Spleen (tissue), 11 donors: ENCODE results near the gene PLEKHM3. TPM values are rescaled to one million over a fixed set of nuclear protein-coding genes. Genes with fewer than 3 reads are reported as not detected.

Experiments
- DNase-seq: peaks from one replicate; pipeline ENCODE4 v3.0.0-alpha.2; 2020
- H3K27ac ChIP-seq, 8 donors: fragments of 200-600 bp; sonication (generic) in 7 of 8; 1 replicate in 4 of 8; 2 replicates in 4 of 8; pipeline versions ENCODE4 v1.5.0 to v1.8.0; 2016 to 2021; ENCODE audit warnings: inconsistent platforms in 4 of 8, mild to moderate bottlenecking in 4 of 8, moderate library complexity in 1 of 8
- H3K27me3 ChIP-seq, 7 donors: fragments of 200-600 bp; sonication (generic) in 6 of 7; replicated peaks in 1 of 7; 1 replicate in 4 of 7; 2 replicates in 3 of 7; pipeline versions ENCODE4 v1.5.0 to v1.8.0; 2016 to 2021; ENCODE audit warnings: inconsistent platforms in 3 of 7, mild to moderate bottlenecking in 1 of 7
- H3K36me3 ChIP-seq, 6 donors: fragments of 200-600 bp; sonication (generic) in 5 of 6; 1 replicate in 4 of 6; 2 replicates in 2 of 6; pipeline versions ENCODE4 v1.5.0 to v1.8.0; 2016 to 2021; ENCODE audit warnings: inconsistent platforms in 2 of 6
- H3K4me1 ChIP-seq, 6 donors: fragments of 200-600 bp; sonication (generic) in 5 of 6; 1 replicate in 3 of 6; 2 replicates in 3 of 6; pipeline versions ENCODE4 v1.5.0 to v1.8.0; 2016 to 2021; ENCODE audit warnings: inconsistent platforms in 3 of 6
- H3K4me3 ChIP-seq, 8 donors: fragments of 200-600 bp; sonication (generic) in 7 of 8; 1 replicate in 4 of 8; 2 replicates in 4 of 8; pipeline versions ENCODE4 v1.5.0 to v1.8.0; 2016 to 2021; ENCODE audit warnings: inconsistent platforms in 4 of 8, mild to moderate bottlenecking in 4 of 8, moderate library complexity in 2 of 8
- H3K9me3 ChIP-seq, 8 donors: fragments of 200-600 bp; sonication (generic) in 7 of 8; 1 replicate in 4 of 8; 2 replicates in 4 of 8; pipeline versions ENCODE4 v1.5.0 to v1.8.0; 2016 to 2021; ENCODE audit warnings: inconsistent platforms in 4 of 8
- POLR2A ChIP-seq, 3 donors: fragments of 450-650 bp; IDR thresholded peaks; one replicate each; pipeline ENCODE4 v1.5.1; 2017; ENCODE audit warnings: antibody characterized with exemption in 3 of 3, mild to moderate bottlenecking in 1 of 3
- POLR2AphosphoS5 ChIP-seq, 3 donors: sonication (generic); formaldehyde crosslinking; IDR thresholded peaks; one replicate each; pipeline ENCODE4 v1.5.1; 2017; ENCODE audit warnings: antibody characterized with exemption in 3 of 3
- WGBS, 5 donors: extraction: QIAGEN DNeasy Blood & Tissue Kit in 3 of 5; methylation state at CpG; one replicate each; pipeline versions ENCODE4 v1.1.5 to v1.1.7; 2013 to 2018; 5-methylcytosine and 5-hydroxymethylcytosine counted together
- intact Hi-C: fragments of 100-400 bp; cut with DNase I; formaldehyde crosslinking; loops from one replicate; pipeline ENCODE4 v1.15.0; 2023; ENCODE audit warnings: low total_unique reads
- polyA plus RNA-seq, 3 donors: library from polyadenylated mRNA; stranded (reverse); fragments of 200-250 nt; gene quantifications; one replicate each; pipeline ENCODE4 v1.2.1, GENCODE V29; 2013
- total RNA-seq, 7 donors: library from RNA; depleted of rRNA in 3 of 7; stranded (reverse); fragments of >200 nt in 3 of 7; fragmentation: NEBNext Ultra II Directional in 4 of 7; extraction: Animal tissue kit (Norgen Biotek cat#: 25700) in 4 of 7; gene quantifications; one replicate each; pipeline versions ENCODE4 v1.1.0 to v1.2.1, GENCODE V29; 2016 to 2021
- TF ChIP-seq, protein P1 (sequence below), 11 experiments: fragments of 200-600 bp in 7 of 11; fragments of 450-650 bp in 4 of 11; sonication (generic) in 4 of 11; IDR thresholded peaks in 8 of 11; conservative IDR thresholded peaks in 3 of 11; 1 replicate in 7 of 11; 2 replicates in 4 of 11; pipeline versions ENCODE4 v1.4.0 to v1.8.0; 2016 to 2021; ENCODE audit warnings: antibody characterized with exemption in 11 of 11, inconsistent platforms in 4 of 11, mild to moderate bottlenecking in 1 of 11
- donor health status: healthy with polysubstance abuse.
- donor health status: DM: no; HTN: no; CAD: no; lungs with moderate emphysema.
- donor health status: DM: no; HTN: no; CAD: no.
- donor health status: Bipolar disorder and iron deficiency.
- donor health status: healthy.
- donor health status: DM: no; HTN: no; CAD: no.
- donor health status: DM: yes; HTN: yes; CAD: no.

PLEKHM3 gene
- total and polyA plus RNA-seq, 10 donors: 2.4 to 24.3 (median 18.3) TPM

GRCh38 chr2:207970147-207970825 lies 55.0 kb downstream of the PLEKHM3 start:
- TF ChIP-seq POLR2A (IDR thresholded peaks at IDR 0.05) (no peak), POLR2AphosphoS5 (IDR thresholded peaks at IDR 0.05) (no peak)
- TF ChIP-seq, protein P1, sequence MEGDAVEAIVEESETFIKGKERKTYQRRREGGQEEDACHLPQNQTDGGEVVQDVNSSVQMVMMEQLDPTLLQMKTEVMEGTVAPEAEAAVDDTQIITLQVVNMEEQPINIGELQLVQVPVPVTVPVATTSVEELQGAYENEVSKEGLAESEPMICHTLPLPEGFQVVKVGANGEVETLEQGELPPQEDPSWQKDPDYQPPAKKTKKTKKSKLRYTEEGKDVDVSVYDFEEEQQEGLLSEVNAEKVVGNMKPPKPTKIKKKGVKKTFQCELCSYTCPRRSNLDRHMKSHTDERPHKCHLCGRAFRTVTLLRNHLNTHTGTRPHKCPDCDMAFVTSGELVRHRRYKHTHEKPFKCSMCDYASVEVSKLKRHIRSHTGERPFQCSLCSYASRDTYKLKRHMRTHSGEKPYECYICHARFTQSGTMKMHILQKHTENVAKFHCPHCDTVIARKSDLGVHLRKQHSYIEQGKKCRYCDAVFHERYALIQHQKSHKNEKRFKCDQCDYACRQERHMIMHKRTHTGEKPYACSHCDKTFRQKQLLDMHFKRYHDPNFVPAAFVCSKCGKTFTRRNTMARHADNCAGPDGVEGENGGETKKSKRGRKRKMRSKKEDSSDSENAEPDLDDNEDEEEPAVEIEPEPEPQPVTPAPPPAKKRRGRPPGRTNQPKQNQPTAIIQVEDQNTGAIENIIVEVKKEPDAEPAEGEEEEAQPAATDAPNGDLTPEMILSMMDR (IDR thresholded peaks at IDR 0.05 in 8 of 11, conservative IDR thresholded peaks at IDR 0.05 in 3 of 11): no peak
- Histone ChIP-seq H3K4me3 (no peak overlapping the region), H3K27ac (no peak overlapping the region), H3K9me3 (no peaks in the 10 kb centered on the region), H3K36me3 (no peaks in the 10 kb centered on the region), H3K4me1 (peaks cover 0 to 36% (median 12%) of the 10 kb centered on the region in 6 donors), H3K27me3 (no peaks in the 10 kb centered on the region)
- intact Hi-C loops: no loop called here
- no peak for DNase-seq
- 57 to 74% (median 64%) methylated on average over 3 of the region's 3 CpGs for WGBS, 5 donors

DNA sequence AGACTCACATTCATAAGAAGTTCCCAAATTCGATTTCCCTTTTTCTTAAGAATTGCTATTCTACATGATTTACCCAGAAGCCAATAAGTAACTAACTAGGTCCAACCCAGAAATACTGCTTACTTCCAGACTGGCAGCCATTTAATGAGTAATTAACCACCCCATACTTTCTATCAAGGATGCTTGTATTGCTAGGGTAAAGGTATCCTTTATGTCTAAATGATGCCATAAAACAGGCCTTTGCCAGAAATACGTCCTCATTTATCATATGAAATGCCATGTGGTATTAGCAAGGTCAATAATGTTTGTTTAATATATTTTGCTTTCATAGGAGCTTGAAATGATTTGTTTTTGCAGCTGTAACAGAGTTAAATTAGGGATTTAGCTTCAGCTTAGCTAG lies 56.1 kb downstream of the PLEKHM3 start:
- WGBS, 5 donors: 81 to 93% (median 87%) methylated on average over 2 of the region's 2 CpGs
- peaks cover 0 to 31% (median 11%) of the 10 kb centered on the region in 6 donors for H3K4me1 ChIP-seq
- no peak overlapping the region for H3K4me3 ChIP-seq
- TF ChIP-seq POLR2AphosphoS5 (IDR thresholded peaks at IDR 0.05) (no peak), POLR2A (IDR thresholded peaks at IDR 0.05) (no peak)
- TF ChIP-seq, protein P1 (IDR thresholded peaks at IDR 0.05 in 8 of 11, conservative IDR thresholded peaks at IDR 0.05 in 3 of 11): no peak
- H3K9me3 ChIP-seq: no peaks in the 10 kb centered on the region
- intact Hi-C loops: no loop called here
- no peaks in the 10 kb centered on the region for H3K36me3 ChIP-seq
- DNase-seq: no peak
- H3K27ac ChIP-seq: no peak overlapping the region
- no peaks in the 10 kb centered on the region for H3K27me3 ChIP-seq

DNA sequence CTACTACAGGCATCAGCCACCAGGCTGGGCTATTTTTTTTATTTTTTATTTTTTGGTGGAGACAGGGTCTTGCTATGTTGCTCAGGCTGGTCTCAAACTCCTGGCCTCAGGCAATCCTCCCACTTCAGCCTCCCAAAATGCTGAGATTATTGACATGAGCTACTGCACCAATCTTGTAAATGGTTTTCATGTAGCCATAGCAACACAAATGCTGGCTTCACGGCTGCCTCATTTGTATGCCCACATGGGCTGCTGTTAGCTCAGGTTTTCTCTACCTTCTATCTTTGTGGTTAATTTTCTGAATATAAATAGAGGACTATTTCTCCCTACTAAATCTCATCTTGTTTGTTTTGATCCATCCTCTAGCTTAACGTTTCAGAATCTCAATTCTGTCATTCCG lies 58.2 kb downstream of the PLEKHM3 start:
- H3K27me3 ChIP-seq: no peaks in the 10 kb centered on the region
- intact Hi-C loops: no loop called here
- H3K36me3 ChIP-seq: peaks cover 0 to 10% (median 0%) of the 10 kb centered on the region in 6 donors
- DNase-seq: no peak
- WGBS, 5 donors: 85 to 93% (median 88%) methylated on average over 3 of the region's 3 CpGs
- H3K4me3 ChIP-seq: no peak overlapping the region
- H3K9me3 ChIP-seq: peaks cover 0 to 10% (median 6%) of the 10 kb centered on the region in 8 donors
- peaks cover 0 to 24% (median 8%) of the 10 kb centered on the region in 6 donors for H3K4me1 ChIP-seq
- TF ChIP-seq, protein P1 (IDR thresholded peaks at IDR 0.05 in 8 of 11, conservative IDR thresholded peaks at IDR 0.05 in 3 of 11): no peak
- no peak for TF ChIP-seq POLR2AphosphoS5 (IDR thresholded peaks at IDR 0.05)
- no peak for TF ChIP-seq POLR2A (IDR thresholded peaks at IDR 0.05)
- no peak overlapping the region for H3K27ac ChIP-seq

GRCh38 chr2:207960911-207961310 lies 64.4 kb downstream of the PLEKHM3 start:
- H3K27me3 ChIP-seq: no peaks in the 10 kb centered on the region
- peaks cover 0 to 10% (median 0%) of the 10 kb centered on the region in 6 donors for H3K4me1 ChIP-seq
- H3K36me3 ChIP-seq: peaks cover 0 to 13% (median 0%) of the 10 kb centered on the region in 6 donors
- H3K27ac ChIP-seq: no peak overlapping the region
- intact Hi-C loops: no loop called here
- H3K4me3 ChIP-seq: no peak overlapping the region
- peaks cover 0 to 15% (median 9%) of the 10 kb centered on the region in 8 donors for H3K9me3 ChIP-seq
- 58 to 74% (median 64%) methylated on average over 1 of the region's 1 CpG for WGBS, 5 donors
- TF ChIP-seq POLR2A (IDR thresholded peaks at IDR 0.05): no peak
- no peak for DNase-seq
